H1 (cell line): Measurements from ENCODE around the gene ANKRD66. TPM values are rescaled to one million over a fixed set of nuclear protein-coding genes. Genes with fewer than 3 reads are reported as not detected.

Source experiments
- ASH2L ChIP-seq: fragments of 200-600, 300-600 bp; sonication (generic); IDR thresholded peaks from one replicate; pipeline ENCODE4 v1.7.1; 2017; ENCODE audit warnings: low read length
- CBX8 ChIP-seq: fragments of 300-800, 300-1000 bp; sonication (generic); IDR thresholded peaks from 2 replicates; pipeline ENCODE4 v1.7.1; 2016; ENCODE audit warnings: low read depth, low read length, borderline replicate concordance
- EGR1 ChIP-seq: IDR thresholded peaks from 2 replicates; pipeline ENCODE4 v1.6.1; 2011; ENCODE audit warnings: low read depth, low read length, borderline replicate concordance
- MAFK ChIP-seq: IDR thresholded peaks from 2 replicates; pipeline ENCODE4 v1.6.1; 2012; ENCODE audit warnings: low read depth, mild to moderate bottlenecking, improper control_type of control experiment, low read length
- SP2 ChIP-seq: IDR thresholded peaks from 2 replicates; pipeline ENCODE4 v1.6.1; 2012; ENCODE audit warnings: mild to moderate bottlenecking, low read length, inconsistent platforms
- TBP ChIP-seq: IDR thresholded peaks from 2 replicates; pipeline ENCODE4 v1.6.1; 2011; ENCODE audit warnings: low read depth, low read length, improper control_type of control experiment
- polyA plus RNA-seq, 7 experiments: library from polyadenylated mRNA; depleted of rRNA in 3 of 7; stranded (reverse) in 5 of 7; unstranded in 2 of 7; fragments of >200 nt in 5 of 7; fragments of 200-250 nt in 2 of 7; gene quantifications; 1 replicate in 5 of 7; 2 replicates in 1 of 7; 4 replicates in 1 of 7; pipeline versions ENCODE4 v1.2.1 to v1.2.3, GENCODE V29; 2011 to 2013; ENCODE audit warnings: missing spikeins in 2 of 7, mixed read lengths in 2 of 7
- total RNA-seq: library from RNA; stranded (reverse); fragmentation: NEBNext Ultra II Directional; extraction: Animal tissue kit (Norgen Biotek cat#: 25700); gene quantifications from 2 replicates; pipeline ENCODE4 v1.2.1, GENCODE V29; 2021

ANKRD66 gene
- total and polyA plus RNA-seq, 2 of the 8 experiments (the other 6 are each of a cell fraction or from before 2014, with no cell fraction given): 0.05 TPM; not detected in 1

GRCh38 chr6:46796848-46797580, 50.3 kb downstream of the ANKRD66 start (continued):
- TF ChIP-seq ASH2L (no peak), SP2 (no peak), EGR1 (no peak), CBX8 (no peak), TBP (no peak), MAFK (no peak)
